ENCODE measurements around the gene EXOC4.

The EXOC4 gene

GRCh38 chr7:133858311-133858710, 605.4 kb downstream of the EXOC4 start:
- TF ChIP-seq, protein P1, sequence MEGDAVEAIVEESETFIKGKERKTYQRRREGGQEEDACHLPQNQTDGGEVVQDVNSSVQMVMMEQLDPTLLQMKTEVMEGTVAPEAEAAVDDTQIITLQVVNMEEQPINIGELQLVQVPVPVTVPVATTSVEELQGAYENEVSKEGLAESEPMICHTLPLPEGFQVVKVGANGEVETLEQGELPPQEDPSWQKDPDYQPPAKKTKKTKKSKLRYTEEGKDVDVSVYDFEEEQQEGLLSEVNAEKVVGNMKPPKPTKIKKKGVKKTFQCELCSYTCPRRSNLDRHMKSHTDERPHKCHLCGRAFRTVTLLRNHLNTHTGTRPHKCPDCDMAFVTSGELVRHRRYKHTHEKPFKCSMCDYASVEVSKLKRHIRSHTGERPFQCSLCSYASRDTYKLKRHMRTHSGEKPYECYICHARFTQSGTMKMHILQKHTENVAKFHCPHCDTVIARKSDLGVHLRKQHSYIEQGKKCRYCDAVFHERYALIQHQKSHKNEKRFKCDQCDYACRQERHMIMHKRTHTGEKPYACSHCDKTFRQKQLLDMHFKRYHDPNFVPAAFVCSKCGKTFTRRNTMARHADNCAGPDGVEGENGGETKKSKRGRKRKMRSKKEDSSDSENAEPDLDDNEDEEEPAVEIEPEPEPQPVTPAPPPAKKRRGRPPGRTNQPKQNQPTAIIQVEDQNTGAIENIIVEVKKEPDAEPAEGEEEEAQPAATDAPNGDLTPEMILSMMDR (IDR thresholded peaks at IDR 0.05; ENCODE audit: low read depth, low read length, missing control alignments) = no peak
- no peak overlapping the region for H3K4me3 ChIP-seq (ENCODE audit: low read depth, low read length)
- DNase-seq (ENCODE audit: low read depth) = no peak

GRCh38 chr7:133859231-133859630, 606.4 kb downstream of the EXOC4 start:
- TF ChIP-seq, protein P1 (IDR thresholded peaks at IDR 0.05; ENCODE audit: low read depth, low read length, missing control alignments) = no peak
- H3K4me3 ChIP-seq (ENCODE audit: low read depth, low read length) = no peak overlapping the region
- DNase-seq (ENCODE audit: low read depth) = no peak

DNA sequence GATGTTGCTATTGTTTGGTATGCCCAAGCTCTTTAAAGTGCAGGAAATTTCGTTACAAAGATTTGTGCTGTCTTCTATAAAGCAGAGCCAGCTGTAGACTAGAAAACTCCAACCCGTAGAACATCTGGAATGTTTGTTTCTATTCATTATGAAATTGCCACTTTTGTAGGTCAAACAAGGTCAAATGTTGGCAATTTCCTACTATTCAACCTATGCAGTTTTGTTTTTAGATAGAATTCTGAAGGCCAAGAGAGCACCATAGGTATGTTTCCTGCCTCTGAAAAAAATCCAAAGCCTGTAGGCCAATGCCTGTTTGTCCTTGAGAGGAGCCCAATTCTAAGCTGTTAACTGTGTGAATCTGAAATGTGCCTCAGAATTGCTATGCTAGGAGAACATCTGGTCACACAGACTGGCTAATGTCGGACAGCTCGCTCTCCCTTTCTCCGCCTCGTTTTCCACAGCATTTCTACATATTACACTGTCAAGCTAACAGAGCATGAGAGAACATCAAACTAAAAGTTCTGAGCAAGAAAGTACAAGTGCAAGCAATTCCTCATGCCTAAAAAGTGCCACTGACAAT, 607.1 kb downstream of the EXOC4 start:
- no peak for DNase-seq (ENCODE audit: low read depth)
- H3K4me3 ChIP-seq (ENCODE audit: low read depth, low read length) = no peak overlapping the region
- TF ChIP-seq, protein P1 (IDR thresholded peaks at IDR 0.05; ENCODE audit: low read depth, low read length, missing control alignments) = no peak

GRCh38 chr7:133860628-133861335, 607.9 kb downstream of the EXOC4 start:
- no peak overlapping the region for H3K4me3 ChIP-seq (ENCODE audit: low read depth, low read length)
- DNase-seq (ENCODE audit: low read depth) = no peak
- TF ChIP-seq, protein P1 (IDR thresholded peaks at IDR 0.05; ENCODE audit: low read depth, low read length, missing control alignments) = no peak

DNA sequence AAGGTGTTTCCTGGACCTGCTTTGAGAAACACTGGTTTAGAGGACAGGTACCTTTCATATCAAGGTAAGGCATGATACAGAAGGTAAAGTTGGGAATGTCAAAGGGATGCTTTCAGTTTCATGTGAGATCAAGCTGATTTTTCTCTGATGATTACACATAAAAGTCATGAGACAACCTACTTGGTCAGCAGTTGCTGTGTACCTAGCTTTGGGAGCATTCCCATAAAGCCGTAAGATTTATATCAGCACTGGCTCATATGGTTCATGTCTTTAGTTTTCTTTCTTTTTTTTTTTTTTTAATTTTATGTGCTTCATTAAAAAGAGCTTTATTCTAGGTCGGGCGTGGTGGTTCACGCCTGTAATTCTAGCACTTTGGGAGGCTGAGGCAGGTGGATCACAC, 609.0 kb downstream of the EXOC4 start:
- TF ChIP-seq, protein P1 (IDR thresholded peaks at IDR 0.05; ENCODE audit: low read depth, low read length, missing control alignments) = no peak
- no peak for DNase-seq (ENCODE audit: low read depth)
- H3K4me3 ChIP-seq (ENCODE audit: low read depth, low read length) = no peak overlapping the region

DNA sequence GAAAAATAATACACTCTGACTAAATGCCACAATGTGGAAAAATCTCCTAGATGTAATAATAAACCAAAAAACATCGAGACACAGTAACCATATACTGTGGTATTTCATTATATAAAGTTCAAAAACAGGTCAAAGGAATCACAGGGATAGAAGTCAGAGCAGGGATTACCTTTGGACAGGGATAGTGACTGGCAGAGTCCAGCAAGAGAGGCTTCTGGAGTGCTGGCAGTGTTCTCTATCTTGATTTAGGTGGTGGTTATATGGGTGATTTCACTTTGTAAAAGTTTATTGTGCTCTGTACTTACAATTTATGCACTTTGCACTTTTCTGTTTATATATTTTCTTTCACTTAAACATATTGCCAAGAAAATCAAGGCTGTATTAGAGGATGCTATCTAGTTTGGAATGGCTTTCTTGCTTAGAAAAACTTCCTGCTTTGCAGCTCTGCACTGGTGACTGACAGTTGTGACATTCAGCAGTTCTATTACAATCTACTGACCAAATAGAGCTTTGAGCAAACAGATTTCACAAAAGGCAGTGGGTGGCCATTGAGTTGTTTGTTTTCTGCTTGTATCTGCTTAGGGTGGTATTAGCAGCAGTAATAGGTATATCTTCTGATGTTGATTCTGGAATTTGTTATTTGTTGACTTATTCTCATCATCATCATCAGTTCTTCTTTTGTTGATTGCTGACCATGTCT, 610.6 kb downstream of the EXOC4 start:
- H3K4me3 ChIP-seq (ENCODE audit: low read depth, low read length) = no peak overlapping the region
- TF ChIP-seq, protein P1 (IDR thresholded peaks at IDR 0.05; ENCODE audit: low read depth, low read length, missing control alignments) = no peak
- no peak for DNase-seq (ENCODE audit: low read depth)

Data from GM12864 (cell line).